ENCODE data around the gene TP73. TPM values are rescaled to one million over a fixed set of nuclear protein-coding genes. Genes with fewer than 3 reads are reported as not detected.

Gene TP73
- polyA plus RNA-seq, 1 donor from 2014 or later = not detected

DNA sequence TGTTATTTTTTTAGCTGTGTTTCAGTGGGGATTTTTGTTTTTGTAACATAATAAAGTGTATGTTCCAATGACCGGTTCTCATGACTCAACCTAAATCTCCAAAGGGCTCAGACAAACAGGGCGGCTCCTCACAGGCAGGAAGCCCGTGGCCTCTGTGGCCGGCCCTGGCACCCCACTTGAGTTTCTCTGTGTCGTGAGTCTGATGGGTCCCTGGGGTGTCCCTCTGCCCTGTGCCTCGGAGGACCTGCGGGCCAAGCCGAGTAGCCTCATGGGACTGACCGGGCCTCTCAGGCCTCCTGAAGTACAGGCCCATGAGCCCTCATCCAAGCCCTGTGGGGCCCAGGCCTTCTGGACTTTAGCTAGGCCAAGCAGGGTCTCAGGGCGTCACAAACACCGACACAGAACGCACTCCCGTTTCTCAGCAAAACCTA is 83.8 kb downstream of the TP73 start:
- Histone ChIP-seq H3K27ac (ENCODE audit: low read length) (no peak overlapping the region), H3K9ac (ENCODE audit: low read length) (no peak overlapping the region), H3K9me2 (ENCODE audit: insufficient read depth, low read length) (no peaks in the 10 kb centered on the region), H2AFZ (ENCODE audit: low read depth, low read length) (no peak overlapping the region), H3K79me2 (replicated peaks; ENCODE audit: insufficient read depth, low read length) (no peaks in the 10 kb centered on the region), H3K9me3 (ENCODE audit: low read length) (no peaks in the 10 kb centered on the region), H4K20me1 (ENCODE audit: insufficient read depth) (no peaks in the 10 kb centered on the region), H3K4me2 (ENCODE audit: low read length) (no peak overlapping the region), H3K27me3 (ENCODE audit: insufficient read depth, low read depth, low read length) (no peaks in the 10 kb centered on the region), H3K4me3 (ENCODE audit: low read length) (no peak overlapping the region), H3F3A (ENCODE audit: insufficient read depth, low read length, poor library complexity, severe bottlenecking) (no peaks in the 10 kb centered on the region), H3K36me3 (ENCODE audit: insufficient read depth, low read length) (no peaks in the 10 kb centered on the region)
- TF ChIP-seq, protein P1, sequence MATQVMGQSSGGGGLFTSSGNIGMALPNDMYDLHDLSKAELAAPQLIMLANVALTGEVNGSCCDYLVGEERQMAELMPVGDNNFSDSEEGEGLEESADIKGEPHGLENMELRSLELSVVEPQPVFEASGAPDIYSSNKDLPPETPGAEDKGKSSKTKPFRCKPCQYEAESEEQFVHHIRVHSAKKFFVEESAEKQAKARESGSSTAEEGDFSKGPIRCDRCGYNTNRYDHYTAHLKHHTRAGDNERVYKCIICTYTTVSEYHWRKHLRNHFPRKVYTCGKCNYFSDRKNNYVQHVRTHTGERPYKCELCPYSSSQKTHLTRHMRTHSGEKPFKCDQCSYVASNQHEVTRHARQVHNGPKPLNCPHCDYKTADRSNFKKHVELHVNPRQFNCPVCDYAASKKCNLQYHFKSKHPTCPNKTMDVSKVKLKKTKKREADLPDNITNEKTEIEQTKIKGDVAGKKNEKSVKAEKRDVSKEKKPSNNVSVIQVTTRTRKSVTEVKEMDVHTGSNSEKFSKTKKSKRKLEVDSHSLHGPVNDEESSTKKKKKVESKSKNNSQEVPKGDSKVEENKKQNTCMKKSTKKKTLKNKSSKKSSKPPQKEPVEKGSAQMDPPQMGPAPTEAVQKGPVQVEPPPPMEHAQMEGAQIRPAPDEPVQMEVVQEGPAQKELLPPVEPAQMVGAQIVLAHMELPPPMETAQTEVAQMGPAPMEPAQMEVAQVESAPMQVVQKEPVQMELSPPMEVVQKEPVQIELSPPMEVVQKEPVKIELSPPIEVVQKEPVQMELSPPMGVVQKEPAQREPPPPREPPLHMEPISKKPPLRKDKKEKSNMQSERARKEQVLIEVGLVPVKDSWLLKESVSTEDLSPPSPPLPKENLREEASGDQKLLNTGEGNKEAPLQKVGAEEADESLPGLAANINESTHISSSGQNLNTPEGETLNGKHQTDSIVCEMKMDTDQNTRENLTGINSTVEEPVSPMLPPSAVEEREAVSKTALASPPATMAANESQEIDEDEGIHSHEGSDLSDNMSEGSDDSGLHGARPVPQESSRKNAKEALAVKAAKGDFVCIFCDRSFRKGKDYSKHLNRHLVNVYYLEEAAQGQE (IDR thresholded peaks at IDR 0.05; ENCODE audit: borderline replicate concordance) = no peak
- TF ChIP-seq, protein P2, sequence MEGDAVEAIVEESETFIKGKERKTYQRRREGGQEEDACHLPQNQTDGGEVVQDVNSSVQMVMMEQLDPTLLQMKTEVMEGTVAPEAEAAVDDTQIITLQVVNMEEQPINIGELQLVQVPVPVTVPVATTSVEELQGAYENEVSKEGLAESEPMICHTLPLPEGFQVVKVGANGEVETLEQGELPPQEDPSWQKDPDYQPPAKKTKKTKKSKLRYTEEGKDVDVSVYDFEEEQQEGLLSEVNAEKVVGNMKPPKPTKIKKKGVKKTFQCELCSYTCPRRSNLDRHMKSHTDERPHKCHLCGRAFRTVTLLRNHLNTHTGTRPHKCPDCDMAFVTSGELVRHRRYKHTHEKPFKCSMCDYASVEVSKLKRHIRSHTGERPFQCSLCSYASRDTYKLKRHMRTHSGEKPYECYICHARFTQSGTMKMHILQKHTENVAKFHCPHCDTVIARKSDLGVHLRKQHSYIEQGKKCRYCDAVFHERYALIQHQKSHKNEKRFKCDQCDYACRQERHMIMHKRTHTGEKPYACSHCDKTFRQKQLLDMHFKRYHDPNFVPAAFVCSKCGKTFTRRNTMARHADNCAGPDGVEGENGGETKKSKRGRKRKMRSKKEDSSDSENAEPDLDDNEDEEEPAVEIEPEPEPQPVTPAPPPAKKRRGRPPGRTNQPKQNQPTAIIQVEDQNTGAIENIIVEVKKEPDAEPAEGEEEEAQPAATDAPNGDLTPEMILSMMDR (IDR thresholded peaks at IDR 0.05; ENCODE audit: poor library complexity, severe bottlenecking) = no peak

DNA sequence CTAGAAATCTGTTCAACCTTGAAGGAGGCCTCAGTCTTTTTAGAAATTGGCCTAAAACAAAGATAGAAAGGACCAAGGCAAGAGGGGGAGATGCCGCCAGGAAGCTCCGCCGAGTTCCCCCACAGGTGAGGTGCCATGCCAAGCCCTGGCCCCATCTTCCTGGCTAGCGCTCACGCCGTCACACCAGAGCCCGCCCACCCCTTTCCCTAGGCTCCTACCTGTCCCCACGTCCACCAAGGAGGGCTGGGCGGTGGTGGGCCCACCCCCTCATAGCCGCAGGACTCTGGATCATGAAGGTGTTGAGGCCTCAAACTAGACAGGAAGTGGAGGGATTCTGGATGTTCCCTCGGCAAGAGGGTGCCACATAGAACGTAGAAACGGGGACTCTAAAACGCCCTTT is 84.4 kb downstream of the TP73 start:
- H2AFZ ChIP-seq (ENCODE audit: low read depth, low read length) = no peak overlapping the region
- H3K27ac ChIP-seq (ENCODE audit: low read length) = no peak overlapping the region
- H3K79me2 ChIP-seq (replicated peaks; ENCODE audit: insufficient read depth, low read length) = no peaks in the 10 kb centered on the region
- no peaks in the 10 kb centered on the region for H4K20me1 ChIP-seq (ENCODE audit: insufficient read depth)
- H3K4me3 ChIP-seq (ENCODE audit: low read length) = no peak overlapping the region
- no peak overlapping the region for H3K9ac ChIP-seq (ENCODE audit: low read length)
- H3K4me2 ChIP-seq (ENCODE audit: low read length) = no peak overlapping the region
- no peaks in the 10 kb centered on the region for H3K9me2 ChIP-seq (ENCODE audit: insufficient read depth, low read length)
- H3K36me3 ChIP-seq (ENCODE audit: insufficient read depth, low read length) = no peaks in the 10 kb centered on the region
- H3K27me3 ChIP-seq (ENCODE audit: insufficient read depth, low read depth, low read length) = no peaks in the 10 kb centered on the region
- no peaks in the 10 kb centered on the region for H3K9me3 ChIP-seq (ENCODE audit: low read length)
- TF ChIP-seq, protein P1 (IDR thresholded peaks at IDR 0.05; ENCODE audit: borderline replicate concordance) = no peak
- TF ChIP-seq TAF1 (IDR thresholded peaks at IDR 0.05; ENCODE audit: low read depth) (no peak), EP300 (conservative IDR thresholded peaks at IDR 0.05; ENCODE audit: poor library complexity, severe bottlenecking) (no peak), SMC3 (conservative IDR thresholded peaks at IDR 0.05; ENCODE audit: poor library complexity) (no peak), POLR2AphosphoS5 (IDR thresholded peaks at IDR 0.05) (no peak), EZH2 (IDR thresholded peaks at IDR 0.05; ENCODE audit: borderline replicate concordance, insufficient read depth, low read length, poor library complexity, severe bottlenecking) (no peak), MXI1 (conservative IDR thresholded peaks at IDR 0.05; ENCODE audit: poor library complexity, severe bottlenecking) (no peak), RAD21 (conservative IDR thresholded peaks at IDR 0.05) (no peak)
- TF ChIP-seq, protein P2 (IDR thresholded peaks at IDR 0.05; ENCODE audit: poor library complexity, severe bottlenecking) = no peak
- H3F3A ChIP-seq (ENCODE audit: insufficient read depth, low read length, poor library complexity, severe bottlenecking) = no peaks in the 10 kb centered on the region

Measured in neural cell (in vitro differentiated cells).